D721Med (cell line): ENCODE measurements around the gene KRTAP19-1.

Source experiments
- DNase-seq: peaks from one replicate; pipeline ENCODE4 v3.0.0; 2011; ENCODE audit warnings: low spot score; ENCODE audit not compliant: insufficient read length
- FAIRE-seq: peaks from 2 replicates; lab custom pipeline; 2011; peaks lifted over from hg19 to GRCh38; lab: Jason Lieb, UNC
- CTCF ChIP-seq: IDR thresholded peaks from 2 replicates; pipeline ENCODE4 v1.5.1; 2012; ENCODE audit warnings: mild to moderate bottlenecking, control low read depth; ENCODE audit not compliant: insufficient read depth; ENCODE audit errors: missing control alignments

The KRTAP19-1 gene

GRCh38 chr21:30487336-30487735, 7.2 kb upstream of the KRTAP19-1 start, which contains the start of gene KRTAP19-2:
Gene KRTAP19-2, minus strand, starts transcription at chr21:30487436. Its CDS starts 88 bp downstream, at chr21:30487348.
- TF ChIP-seq CTCF, result no peak
- FAIRE-seq, result no peak
- no peak for DNase-seq

- FAIRE-seq, result no peak
- DNase-seq, result no peak
- TF ChIP-seq CTCF, result no peak
Measured at GRCh38 chr21:30486180-30486579, 6.0 kb upstream of the KRTAP19-1 start.

GRCh38 chr21:30482130-30482529, 2.0 kb upstream of the KRTAP19-1 start:
- FAIRE-seq (no peak), DNase-seq (no peak)
- no peak for TF ChIP-seq CTCF

- TF ChIP-seq CTCF, result no peak
- FAIRE-seq (no peak), DNase-seq (no peak)
Measured at GRCh38 chr21:30479259-30479658, 908 bp downstream of the KRTAP19-1 start.

GRCh38 chr21:30478004-30478403, 2.2 kb downstream of the KRTAP19-1 start:
- FAIRE-seq (no peak), DNase-seq (no peak)
- TF ChIP-seq CTCF, result no peak

GRCh38 chr21:30468900-30469714, 11.1 kb downstream of the KRTAP19-1 start:
- DNase-seq (no peak), FAIRE-seq (no peak)
- no peak for TF ChIP-seq CTCF

- peak; percentile 28 for TF ChIP-seq CTCF
- DNase-seq (no peak), FAIRE-seq (no peak)
Measured at GRCh38 chr21:30463713-30464112, 16.5 kb downstream of the KRTAP19-1 start.
